Uterus (tissue), 4 donors: Measurements from ENCODE around the gene SRSF4. TPM values are rescaled to one million over a fixed set of nuclear protein-coding genes. Genes with fewer than 3 reads are reported as not detected.

ENCODE experiments used
- DNase-seq, 2 donors: peaks; one replicate each; pipeline ENCODE4 v3.0.0-alpha.2; 2019 to 2020
- H3K27ac ChIP-seq, 2 donors: fragments of 200-600 bp; sonication (generic); 1 replicate in 1 of 2; 2 replicates in 1 of 2; pipeline ENCODE4 v1.5.1; 2016 to 2018
- H3K27me3 ChIP-seq, 2 donors: fragments of 200-600 bp; sonication (generic); one replicate each; pipeline ENCODE4 v1.5.1; 2018 to 2019; ENCODE audit warnings: control low read depth in 1 of 2
- H3K36me3 ChIP-seq, 2 donors: fragments of 200-600 bp; sonication (generic); one replicate each; pipeline ENCODE4 v1.5.1; 2019; ENCODE audit warnings: control low read depth in 1 of 2
- H3K4me1 ChIP-seq, 2 donors: fragments of 200-600 bp; sonication (generic); one replicate each; pipeline ENCODE4 v1.5.1; 2018 to 2019; ENCODE audit warnings: control low read depth in 1 of 2
- H3K4me3 ChIP-seq, 2 donors: fragments of 200-600 bp; sonication (generic); 1 replicate in 1 of 2; 2 replicates in 1 of 2; pipeline ENCODE4 v1.5.1; 2018 to 2019; ENCODE audit warnings: mild to moderate bottlenecking in 1 of 2
- H3K9me3 ChIP-seq, 2 donors: fragments of 200-600 bp; sonication (generic); one replicate each; pipeline ENCODE4 v1.5.1; 2019; ENCODE audit warnings: control low read depth in 1 of 2
- CTCF ChIP-seq, 4 experiments: fragments of 200-600 bp in 2 of 4; fragments of 450-650 bp in 2 of 4; sonication (generic) in 2 of 4; IDR thresholded peaks; one replicate each; pipeline ENCODE4 v1.5.1; 2016 to 2019; ENCODE audit warnings: antibody characterized with exemption in 4 of 4, mild to moderate bottlenecking in 2 of 4, moderate library complexity in 1 of 4
- POLR2A ChIP-seq, 2 donors: fragments of 450-650 bp; IDR thresholded peaks; one replicate each; pipeline ENCODE4 v1.6.1; 2016; ENCODE audit warnings: antibody characterized with exemption in 2 of 2, mild to moderate bottlenecking in 1 of 2, moderate library complexity in 1 of 2
- intact Hi-C: fragments of 100-400 bp; cut with DNase I; formaldehyde crosslinking; loops from one replicate; pipeline ENCODE4 v1.15.1; 2023; ENCODE audit warnings: low total_unique reads
- total RNA-seq, 4 donors: library from RNA; depleted of rRNA in 3 of 4; stranded (reverse); fragments of >200 nt in 3 of 4; gene quantifications; one replicate each; pipeline versions ENCODE4 v1.1.0 to v1.2.4, GENCODE V29; 2014 to 2023
- donor health status: DM: yes; HTN: yes; CAD: no.

SRSF4 gene
- total RNA-seq, 4 donors from 2014 or later = 60.0 to 129 (median 69.0) TPM

- H3K27me3 ChIP-seq = no peaks in the 10 kb centered on the region
- no peaks in the 10 kb centered on the region for H3K4me1 ChIP-seq
- H3K9me3 ChIP-seq = no peaks in the 10 kb centered on the region
- DNase-seq = no peak
- TF ChIP-seq CTCF (IDR thresholded peaks at IDR 0.05) (no peak), POLR2A (IDR thresholded peaks at IDR 0.05) (no peak)
- H3K4me3 ChIP-seq = no peak overlapping the region
- intact Hi-C loops = no loop called here
- no peaks in the 10 kb centered on the region for H3K36me3 ChIP-seq
- H3K27ac ChIP-seq = no peak overlapping the region
These were observed 27.5 kb upstream of the SRSF4 start for GRCh38 chr1:29209173-29209572.

GRCh38 chr1:29208442-29208841 is 26.7 kb upstream of the SRSF4 start:
- intact Hi-C loops = no loop called here
- TF ChIP-seq POLR2A (IDR thresholded peaks at IDR 0.05) (no peak), CTCF (IDR thresholded peaks at IDR 0.05) (no peak)
- H3K4me3 ChIP-seq = no peak overlapping the region
- DNase-seq = no peak
- no peaks in the 10 kb centered on the region for H3K36me3 ChIP-seq
- no peak overlapping the region for H3K27ac ChIP-seq
- no peaks in the 10 kb centered on the region for H3K9me3 ChIP-seq
- H3K4me1 ChIP-seq = no peaks in the 10 kb centered on the region
- H3K27me3 ChIP-seq = no peaks in the 10 kb centered on the region

- intact Hi-C loops = loop anchor here (5.0 kb wide), 1 partner anchor 320 kb away; no protein-coding TSS in a partner anchor
- Histone ChIP-seq H3K9me3 (no peaks in the 10 kb centered on the region), H3K4me3 (no peak overlapping the region), H3K27ac (peak overlapping the region; percentile 79 to 94), H3K4me1 (peaks cover 0 to 5% of the 10 kb centered on the region in 2 donors), H3K27me3 (no peaks in the 10 kb centered on the region), H3K36me3 (no peaks in the 10 kb centered on the region)
- peak; percentile 95 to 98 for DNase-seq
- TF ChIP-seq CTCF (IDR thresholded peaks at IDR 0.05) (peak; percentile 89 to 97 (median 97)), POLR2A (IDR thresholded peaks at IDR 0.05) (no peak)
These were observed 21.1 kb upstream of the SRSF4 start for GRCh38 chr1:29202584-29203340.

GRCh38 chr1:29202053-29202452 is 20.4 kb upstream of the SRSF4 start:
- Histone ChIP-seq H3K4me3 (no peak overlapping the region), H3K27me3 (no peaks in the 10 kb centered on the region), H3K27ac (peak overlapping the region; percentile 79 to 94), H3K4me1 (peaks cover 0 to 5% of the 10 kb centered on the region in 2 donors), H3K9me3 (no peaks in the 10 kb centered on the region), H3K36me3 (no peaks in the 10 kb centered on the region)
- intact Hi-C loops = loop anchor here (5.0 kb wide), 1 partner anchor 320 kb away; no protein-coding TSS in a partner anchor
- no peak for TF ChIP-seq POLR2A (IDR thresholded peaks at IDR 0.05)
- TF ChIP-seq CTCF (IDR thresholded peaks at IDR 0.05) = no peak
- DNase-seq = no peak

GRCh38 chr1:29201595-29202051 is 19.9 kb upstream of the SRSF4 start:
- Histone ChIP-seq H3K27ac (peak overlapping the region; percentile 79 to 94), H3K36me3 (no peaks in the 10 kb centered on the region), H3K27me3 (no peaks in the 10 kb centered on the region), H3K9me3 (no peaks in the 10 kb centered on the region), H3K4me3 (no peak overlapping the region), H3K4me1 (peaks cover 0 to 5% of the 10 kb centered on the region in 2 donors)
- no peak for TF ChIP-seq POLR2A (IDR thresholded peaks at IDR 0.05)
- no peak for DNase-seq
- intact Hi-C loops = loop anchor here (5.0 kb wide), 1 partner anchor 319 kb away; no protein-coding TSS in a partner anchor
